Adrenal gland (tissue), 12 donors: ENCODE data around the gene ENDOU. TPM values are rescaled to one million over a fixed set of nuclear protein-coding genes. Genes with fewer than 3 reads are reported as not detected.

Source experiments
- DNase-seq, 7 donors: peaks; one replicate each; pipeline ENCODE4 v3.0.0-alpha.2; 2019 to 2020
- H3K27ac ChIP-seq, 5 donors: fragments of 200-600 bp; sonication (generic) in 4 of 5; 1 replicate in 3 of 5; 2 replicates in 2 of 5; pipeline versions ENCODE4 v1.5.1 to v1.8.0; 2016 to 2020; ENCODE audit warnings: mild to moderate bottlenecking in 1 of 5
- H3K27me3 ChIP-seq: fragments of 200-600 bp; 2 replicates; pipeline ENCODE4 v1.8.0; 2021
- H3K36me3 ChIP-seq, 2 donors: fragments of 200-600 bp; replicated peaks in 1 of 2; 1 replicate in 1 of 2; 2 replicates in 1 of 2; pipeline versions ENCODE4 v1.5.1 to v1.8.0; 2018 to 2022
- H3K4me1 ChIP-seq, 2 donors: fragments of 200-600 bp; replicated peaks in 1 of 2; 1 replicate in 1 of 2; 2 replicates in 1 of 2; pipeline versions ENCODE4 v1.5.1 to v1.8.0; 2018 to 2021
- H3K4me3 ChIP-seq, 4 donors: fragments of 200-600 bp; sonication (generic) in 3 of 4; one replicate each; pipeline ENCODE4 v1.5.1; 2016 to 2018
- H3K9me3 ChIP-seq, 3 donors: fragments of 200-600 bp; sonication (generic) in 1 of 3; replicated peaks in 1 of 3; 1 replicate in 2 of 3; 2 replicates in 1 of 3; pipeline versions ENCODE4 v1.5.1 to v1.8.0; 2016 to 2021
- POLR2A ChIP-seq, 2 donors: fragments of 450-650 bp; IDR thresholded peaks; one replicate each; pipeline ENCODE4 v1.6.1; 2017; ENCODE audit warnings: antibody characterized with exemption in 2 of 2, mild to moderate bottlenecking in 2 of 2, moderate library complexity in 1 of 2
- WGBS, 4 donors: extraction: QIAGEN DNeasy Blood & Tissue Kit in 2 of 4; methylation state at CpG; one replicate each; pipeline versions ENCODE4 v1.1.5 to v1.1.7; 2013 to 2017; 5-methylcytosine and 5-hydroxymethylcytosine counted together
- intact Hi-C, 2 donors: fragments of 100-400 bp; cut with DNase I; formaldehyde crosslinking; loops; one replicate each; pipeline versions ENCODE4 v1.14.1 to v1.15.0; 2022 to 2023
- polyA plus RNA-seq, 3 donors: library from polyadenylated mRNA; stranded (reverse); fragments of 200-250 nt in 2 of 3; fragments of 350-450 nt in 1 of 3; fragmentation: Illumina TruSeq in 1 of 3; extraction: RNeasy Lipid Tissue Mini Kit (QIAGEN cat#74804) in 1 of 3; gene quantifications; one replicate each; pipeline ENCODE4 v1.2.3, GENCODE V29; 2013 to 2014
- total RNA-seq, 9 donors: library from RNA; depleted of rRNA in 4 of 9; stranded (reverse); fragments of >200 nt in 4 of 9; fragments of 120-200 nt in 1 of 9; fragmentation: NEBNext Ultra II Directional in 1 of 9; extraction: Animal tissue kit (Norgen Biotek cat#: 25700) in 1 of 9; gene quantifications; one replicate each; pipeline versions ENCODE4 v1.1.0 to v1.2.4, GENCODE V29; 2013 to 2023
- TF ChIP-seq, protein P1 (sequence below), 6 experiments: fragments of 450-650 bp in 4 of 6; fragments of 200-600 bp in 2 of 6; sonication (generic) in 1 of 6; IDR thresholded peaks; 1 replicate in 5 of 6; 2 replicates in 1 of 6; pipeline versions ENCODE4 v1.5.1 to v1.8.0; 2016 to 2021; ENCODE audit warnings: antibody characterized with exemption in 6 of 6, mild to moderate bottlenecking in 2 of 6, moderate library complexity in 1 of 6
- donor health status: healthy with polysubstance abuse.
- donor health status: Bipolar disorder and iron deficiency.
- donor health status: DM: yes; HTN: yes; CAD: no.
- donor health status: DM: no; HTN: no; CAD: no.
- donor health status: DM: no; HTN: no; CAD: no.
- donor health status: DM: yes; HTN: yes; CAD: no.

The ENDOU gene
- total and polyA plus RNA-seq, 12 donors, result 0.11 to 2.6 (median 0.19) TPM; not detected in 3

DNA sequence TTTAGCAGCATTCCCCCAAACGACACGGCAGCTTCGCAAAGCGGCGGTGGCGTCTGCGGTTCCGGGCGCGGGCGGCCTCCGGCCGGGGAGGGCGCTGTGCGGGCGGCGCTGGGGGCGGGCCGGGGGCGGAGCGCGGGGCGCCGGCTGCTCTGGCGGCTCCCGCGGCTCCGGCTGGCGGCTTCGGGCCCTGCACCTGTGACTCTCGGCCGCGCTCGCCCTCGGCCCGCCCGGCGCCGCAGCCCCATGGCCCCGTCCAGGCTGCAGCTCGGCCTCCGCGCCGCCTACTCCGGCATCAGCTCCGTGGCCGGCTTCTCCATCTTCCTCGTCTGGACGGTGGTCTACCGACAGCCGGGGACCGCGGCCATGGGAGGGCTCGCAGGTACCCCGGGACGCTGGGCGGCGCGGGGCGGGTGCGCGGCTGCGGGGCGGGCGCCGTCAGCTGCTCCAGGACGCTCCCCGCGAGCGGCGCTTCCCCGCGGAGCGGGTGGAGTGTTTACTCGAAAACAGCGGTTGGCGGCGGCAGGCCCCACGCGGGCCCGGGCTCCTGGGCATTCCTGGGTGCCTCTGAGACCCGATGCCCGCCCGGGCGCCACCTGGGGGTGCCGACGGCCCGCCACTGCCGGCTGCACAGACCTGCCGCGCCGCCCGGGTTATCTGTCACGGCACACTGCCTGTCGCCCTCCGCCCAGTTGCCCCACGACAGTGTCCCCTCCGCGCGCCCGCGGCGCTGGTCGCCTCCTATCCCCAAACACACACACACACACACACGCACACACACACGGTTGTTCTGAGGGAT, 48.0 kb upstream of the ENDOU start, which contains the start of gene SLC48A1:
SLC48A1 (plus strand) TSS at position 177 of the 796 bp plus-strand sequence; CDS start at position 244, 67 bp downstream.
- Histone ChIP-seq H3K27me3 (no peaks in the 10 kb centered on the region), H3K27ac (peak within 1 kb of the TSS in 4 of 5 donors; percentile 74 to 87 (median 84)), H3K36me3 (no peaks in the 10 kb centered on the region), H3K4me3 (peak within 1 kb of the TSS; percentile 57 to 78 (median 64)), H3K9me3 (no peaks in the 10 kb centered on the region), H3K4me1 (peaks cover 42 to 55% of the 10 kb centered on the region in 2 donors)
- peak; percentile 82 to 91 for TF ChIP-seq POLR2A (IDR thresholded peaks at IDR 0.05)
- TF ChIP-seq, protein P1, sequence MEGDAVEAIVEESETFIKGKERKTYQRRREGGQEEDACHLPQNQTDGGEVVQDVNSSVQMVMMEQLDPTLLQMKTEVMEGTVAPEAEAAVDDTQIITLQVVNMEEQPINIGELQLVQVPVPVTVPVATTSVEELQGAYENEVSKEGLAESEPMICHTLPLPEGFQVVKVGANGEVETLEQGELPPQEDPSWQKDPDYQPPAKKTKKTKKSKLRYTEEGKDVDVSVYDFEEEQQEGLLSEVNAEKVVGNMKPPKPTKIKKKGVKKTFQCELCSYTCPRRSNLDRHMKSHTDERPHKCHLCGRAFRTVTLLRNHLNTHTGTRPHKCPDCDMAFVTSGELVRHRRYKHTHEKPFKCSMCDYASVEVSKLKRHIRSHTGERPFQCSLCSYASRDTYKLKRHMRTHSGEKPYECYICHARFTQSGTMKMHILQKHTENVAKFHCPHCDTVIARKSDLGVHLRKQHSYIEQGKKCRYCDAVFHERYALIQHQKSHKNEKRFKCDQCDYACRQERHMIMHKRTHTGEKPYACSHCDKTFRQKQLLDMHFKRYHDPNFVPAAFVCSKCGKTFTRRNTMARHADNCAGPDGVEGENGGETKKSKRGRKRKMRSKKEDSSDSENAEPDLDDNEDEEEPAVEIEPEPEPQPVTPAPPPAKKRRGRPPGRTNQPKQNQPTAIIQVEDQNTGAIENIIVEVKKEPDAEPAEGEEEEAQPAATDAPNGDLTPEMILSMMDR (IDR thresholded peaks at IDR 0.05), result peak in 3 of 6 experiments; percentile 11 to 40 (median 35)
- peak; percentile 65 to 82 (median 78) for DNase-seq
- 0 to 2% (median 1%) methylated on average over 17 to 106 of the region's 106 CpGs for WGBS, 4 donors
- intact Hi-C loops, result no loop called here

- no peaks in the 10 kb centered on the region for H3K36me3 ChIP-seq
- H3K27me3 ChIP-seq, result no peaks in the 10 kb centered on the region
- H3K4me3 ChIP-seq, result peak overlapping the region in 2 of 4 donors; percentile 3 to 78
- WGBS, 4 donors, result 14 to 17% (median 17%) methylated on average over 16 to 17 of the region's 17 CpGs
- no peak for DNase-seq
- peaks cover 37 to 50% of the 10 kb centered on the region in 2 donors for H3K4me1 ChIP-seq
- TF ChIP-seq, protein P1 (IDR thresholded peaks at IDR 0.05), result peak in 2 of 6 experiments; percentile 26 to 27
- TF ChIP-seq POLR2A (IDR thresholded peaks at IDR 0.05), result no peak
- intact Hi-C loops, result no loop called here
- H3K27ac ChIP-seq, result peak overlapping the region in 3 of 5 donors; percentile 81 to 87 (median 86)
- no peaks in the 10 kb centered on the region for H3K9me3 ChIP-seq
Measured at GRCh38 chr12:47772738-47773061, 47.4 kb upstream of the ENDOU start.

- Histone ChIP-seq H3K4me3 (peak overlapping the region in 1 of 4 donors; percentile 78), H3K4me1 (peaks cover 32 to 45% of the 10 kb centered on the region in 2 donors), H3K27ac (peak overlapping the region in 3 of 5 donors; percentile 81 to 87 (median 86))
Measured at GRCh38 chr12:47772094-47772660, 46.9 kb upstream of the ENDOU start.

GRCh38 chr12:47771304-47771703, 46.0 kb upstream of the ENDOU start:
- Histone ChIP-seq H3K27me3 (no peaks in the 10 kb centered on the region), H3K9me3 (no peaks in the 10 kb centered on the region), H3K27ac (no peak overlapping the region), H3K4me3 (no peak overlapping the region), H3K36me3 (no peaks in the 10 kb centered on the region), H3K4me1 (peaks cover 23 to 36% of the 10 kb centered on the region in 2 donors)
- intact Hi-C loops, result no loop called here
- WGBS, 4 donors, result 91 to 95% (median 93%) methylated on average over 6 of the region's 6 CpGs
- TF ChIP-seq, protein P1 (IDR thresholded peaks at IDR 0.05), result no peak
- no peak for TF ChIP-seq POLR2A (IDR thresholded peaks at IDR 0.05)
- DNase-seq, result no peak

More at GRCh38 chr12:47772094-47772660, 46.9 kb upstream of the ENDOU start:
- WGBS, 4 donors, result 81 to 88% (median 86%) methylated on average over 13 of the region's 13 CpGs
- H3K27me3 ChIP-seq, result no peaks in the 10 kb centered on the region
- H3K36me3 ChIP-seq, result no peaks in the 10 kb centered on the region
- intact Hi-C loops, result no loop called here
- H3K9me3 ChIP-seq, result no peaks in the 10 kb centered on the region
- TF ChIP-seq, protein P1 (IDR thresholded peaks at IDR 0.05), result no peak
- TF ChIP-seq POLR2A (IDR thresholded peaks at IDR 0.05), result no peak
- no peak for DNase-seq
